AG10803 (cell line): ENCODE measurements around the gene CNIH3.

ENCODE experiments used
- DNase-seq: peaks from one replicate; pipeline ENCODE4 v3.0.0; 2010; ENCODE audit warnings: low read depth
- H3K4me3 ChIP-seq: 2 replicates; pipeline ENCODE4 v1.5.1; 2011; ENCODE audit warnings: mild to moderate bottlenecking, low read length, control low read depth
- CTCF ChIP-seq: conservative IDR thresholded peaks from 2 replicates; pipeline ENCODE4 v1.5.1; 2011; ENCODE audit warnings: mild to moderate bottlenecking, low read length, control low read depth, inconsistent platforms

Gene CNIH3

GRCh38 chr1:224623310-224623714 is 7.2 kb downstream of the CNIH3 start:
- no peak overlapping the region for H3K4me3 ChIP-seq
- no peak for TF ChIP-seq CTCF
- peak; percentile 68 for DNase-seq

GRCh38 chr1:224623743-224624333 is 7.7 kb downstream of the CNIH3 start:
- peak; percentile 91 for DNase-seq
- TF ChIP-seq CTCF = no peak
- no peak overlapping the region for H3K4me3 ChIP-seq

GRCh38 chr1:224624432-224624831 is 8.3 kb downstream of the CNIH3 start:
- no peak for DNase-seq
- no peak overlapping the region for H3K4me3 ChIP-seq
- no peak for TF ChIP-seq CTCF

GRCh38 chr1:224626042-224626441 is 9.9 kb downstream of the CNIH3 start:
- H3K4me3 ChIP-seq = no peak overlapping the region
- no peak for TF ChIP-seq CTCF
- DNase-seq = peak; percentile 84

GRCh38 chr1:224629965-224630364 is 13.8 kb downstream of the CNIH3 start:
- no peak for TF ChIP-seq CTCF
- H3K4me3 ChIP-seq = no peak overlapping the region
- DNase-seq = no peak

- no peak overlapping the region for H3K4me3 ChIP-seq
- TF ChIP-seq CTCF = no peak
- DNase-seq = peak; percentile 48
Measured at GRCh38 chr1:224631462-224632115, 15.5 kb downstream of the CNIH3 start.

- DNase-seq = peak; percentile 72
- no peak overlapping the region for H3K4me3 ChIP-seq
- no peak for TF ChIP-seq CTCF
Measured at GRCh38 chr1:224632381-224632871, 16.3 kb downstream of the CNIH3 start.
